CD4-positive, alpha-beta T cell treated with Interleukin-21 for 1 hour (primary cell): ENCODE results near the gene COA7.

Experiments used
- DNase-seq: peaks from one replicate; pipeline ENCODE4 v3.0.0-alpha.2; 2020

Gene COA7

DNA sequence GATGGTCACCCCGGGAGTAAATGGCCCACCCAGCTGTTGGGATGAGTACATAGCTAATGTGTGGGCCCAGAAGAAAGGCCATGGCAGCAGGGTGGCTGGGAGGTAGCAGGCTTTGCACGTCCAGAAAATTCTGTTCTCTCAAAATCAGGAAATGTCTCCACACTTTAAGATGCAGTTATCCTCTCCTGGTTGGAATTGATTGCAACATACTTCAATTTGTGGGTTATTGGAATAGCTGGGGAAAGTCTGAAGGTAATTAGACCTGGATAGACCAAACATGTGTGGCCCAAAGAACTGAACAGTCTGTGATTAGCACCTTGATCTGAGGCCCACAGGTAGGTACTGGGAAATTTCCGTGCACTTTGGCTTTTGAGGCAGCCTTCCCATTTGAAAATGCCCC lies 30.2 kb downstream of the COA7 start:
- no peak for DNase-seq

DNA sequence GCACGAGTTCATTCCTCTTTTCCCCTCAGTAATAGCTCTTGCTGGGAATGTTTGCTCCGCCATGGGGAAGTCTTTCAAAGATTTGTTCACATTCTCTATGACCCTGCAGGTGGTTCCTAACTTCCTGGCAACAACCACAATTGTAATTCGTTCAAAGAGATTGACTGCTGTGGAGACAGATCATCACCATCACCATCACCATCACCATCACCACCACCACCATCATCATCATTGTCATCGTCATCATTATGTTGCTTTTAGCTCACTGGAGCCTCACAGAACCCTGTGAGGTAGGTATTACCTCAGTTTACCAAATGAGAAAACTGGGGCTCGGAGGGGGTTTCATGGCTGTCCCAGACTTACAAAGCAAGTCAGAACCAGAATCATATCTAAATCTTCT lies 30.9 kb downstream of the COA7 start:
- DNase-seq, result no peak

DNA sequence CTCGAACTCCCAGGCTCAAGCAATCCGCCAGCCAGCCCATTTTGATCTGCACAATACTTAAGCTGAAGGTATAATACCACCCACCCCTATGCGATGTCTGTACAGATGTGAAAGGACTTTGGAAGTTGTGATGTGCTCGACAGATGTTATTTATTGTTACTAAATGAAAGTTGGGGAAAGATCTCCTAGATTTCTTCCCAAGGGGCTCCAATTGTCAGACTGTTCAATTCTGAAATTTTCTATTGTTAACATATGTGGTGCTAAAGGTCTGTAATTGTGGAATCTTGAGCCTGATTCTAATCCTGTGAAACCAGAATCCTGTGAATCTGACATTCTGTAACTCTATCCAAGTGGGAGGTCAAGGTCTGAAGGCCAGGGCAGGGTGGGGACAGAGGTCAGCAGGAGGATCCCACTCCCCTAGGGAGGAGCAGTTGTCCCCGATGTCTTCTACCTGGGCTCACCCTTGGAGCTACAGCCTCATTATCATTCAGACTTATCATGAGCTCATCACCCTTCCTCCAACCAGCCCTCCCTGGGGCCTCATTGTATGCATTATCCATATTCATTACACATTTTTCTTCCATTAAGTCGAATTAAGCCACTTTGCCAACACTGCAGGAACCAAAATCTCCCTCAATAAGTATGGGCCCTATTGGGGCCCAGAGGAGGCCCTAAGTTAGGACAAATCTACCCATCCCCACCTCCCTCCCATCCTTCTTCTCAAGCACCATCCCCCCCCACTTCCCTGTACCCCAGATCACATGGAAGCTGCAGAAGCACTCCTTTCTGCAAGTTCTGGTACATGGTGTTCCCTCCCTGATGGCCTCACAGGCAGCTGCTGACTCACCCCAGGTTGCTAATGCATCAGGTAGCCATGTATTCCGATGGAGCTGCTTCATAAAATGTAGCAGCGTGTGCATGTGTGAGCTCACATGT lies 32.9 kb downstream of the COA7 start:
- no peak for DNase-seq

DNA sequence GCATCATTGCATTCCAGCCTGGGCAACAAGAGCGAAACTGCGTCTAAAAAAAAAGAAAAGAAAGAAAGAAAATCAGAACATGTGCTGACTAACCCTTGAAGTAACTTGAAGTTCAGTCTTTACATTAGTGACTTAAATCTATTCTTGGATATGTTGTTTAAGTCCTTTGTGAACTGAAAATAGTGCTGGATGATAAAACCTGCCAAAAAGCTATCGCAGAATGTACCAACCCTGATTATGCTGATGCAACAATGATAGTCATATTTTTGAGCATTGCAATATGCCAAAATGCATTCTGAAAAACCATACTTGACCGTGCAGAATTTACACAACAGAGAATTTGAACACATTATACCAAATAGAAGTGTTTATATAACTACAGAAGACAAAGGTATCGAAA lies 34.4 kb downstream of the COA7 start:
- no peak for DNase-seq

DNA sequence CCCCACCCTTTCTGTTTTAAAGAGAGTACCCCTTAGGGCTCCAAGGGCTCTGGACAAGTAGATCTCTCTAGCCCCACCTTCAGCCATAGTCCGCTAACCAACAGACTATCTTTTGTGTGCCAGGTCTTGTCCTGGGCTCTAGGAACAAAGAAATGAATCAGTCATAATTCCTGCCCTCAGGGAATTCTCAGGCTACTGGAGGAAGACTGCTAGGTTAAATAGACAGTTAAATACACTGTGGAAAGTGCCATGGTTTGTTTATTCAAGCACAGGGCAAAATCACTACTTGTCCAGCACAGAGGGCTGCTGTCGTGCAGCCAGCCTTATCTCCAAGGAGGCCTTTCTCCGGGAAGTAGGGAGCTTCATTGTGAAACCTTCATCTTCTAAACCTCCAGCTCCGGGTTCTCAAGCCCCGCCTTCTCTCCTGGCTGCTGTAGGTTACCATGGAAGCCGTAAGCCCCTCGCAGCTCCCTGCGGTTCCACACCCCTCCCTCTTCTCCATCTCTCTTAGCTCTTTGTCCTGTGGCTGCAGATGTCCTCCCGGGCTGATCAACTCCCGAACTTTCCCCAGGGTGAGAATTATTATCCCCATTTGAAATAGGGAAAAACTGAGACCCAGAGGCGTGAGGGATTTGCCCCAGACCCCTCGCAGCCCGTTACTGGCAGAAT lies 35.4 kb downstream of the COA7 start:
- no peak for DNase-seq

DNA sequence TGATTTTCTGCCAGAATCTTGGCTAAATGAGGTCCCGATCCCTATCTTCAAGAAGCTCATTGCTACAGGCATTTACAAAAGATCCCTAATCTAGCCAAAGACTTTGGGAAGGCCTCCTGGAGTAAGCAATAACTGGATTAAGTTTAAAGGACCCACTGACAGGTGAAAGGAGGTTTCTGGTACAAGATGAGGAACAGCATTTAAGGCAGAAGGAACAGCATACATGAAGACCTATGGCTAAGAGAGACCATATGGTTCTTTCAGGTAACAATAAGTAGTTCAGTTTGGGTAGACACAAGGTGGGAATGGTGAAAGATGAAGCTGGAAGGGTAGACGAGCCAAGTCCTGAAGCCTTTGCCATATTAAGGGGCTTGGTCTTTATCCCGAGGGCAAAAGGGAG lies 37.3 kb downstream of the COA7 start:
- DNase-seq, result no peak

DNA sequence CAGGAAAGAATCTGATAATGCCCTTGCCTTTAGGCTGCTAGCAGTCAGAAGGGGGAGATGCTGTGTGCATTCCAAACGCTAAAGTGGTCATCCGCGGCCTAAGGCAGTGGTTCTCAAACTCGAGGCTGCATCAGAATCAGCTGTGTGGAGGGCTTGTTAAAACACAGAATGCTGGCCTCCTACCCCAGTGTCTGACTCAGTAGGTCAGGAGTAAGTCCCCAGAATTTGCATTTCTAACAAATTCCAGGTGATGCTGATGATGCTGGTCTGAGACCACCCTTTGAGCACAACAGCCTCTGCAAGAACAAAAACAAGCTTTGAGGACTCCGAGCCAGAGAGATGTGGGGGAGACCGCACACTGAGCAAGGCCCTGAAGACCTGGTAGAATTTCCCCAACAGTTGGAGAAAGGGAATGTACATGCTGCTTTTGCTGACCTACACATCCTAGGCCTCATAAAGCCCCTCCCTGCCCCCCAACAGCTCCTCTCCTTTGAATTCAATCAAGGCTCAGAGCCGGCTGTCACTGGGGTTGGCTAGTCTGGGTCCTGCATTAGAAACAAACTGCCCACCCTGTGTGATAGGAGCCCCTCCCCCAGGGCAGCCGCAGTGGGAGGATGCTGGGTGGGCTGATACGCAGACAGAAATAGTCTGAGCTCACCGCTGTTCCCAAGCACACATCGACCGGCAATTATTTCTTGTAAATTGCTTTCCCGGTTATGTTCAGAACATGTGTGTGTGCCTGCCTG lies 38.1 kb downstream of the COA7 start:
- no peak for DNase-seq

DNA sequence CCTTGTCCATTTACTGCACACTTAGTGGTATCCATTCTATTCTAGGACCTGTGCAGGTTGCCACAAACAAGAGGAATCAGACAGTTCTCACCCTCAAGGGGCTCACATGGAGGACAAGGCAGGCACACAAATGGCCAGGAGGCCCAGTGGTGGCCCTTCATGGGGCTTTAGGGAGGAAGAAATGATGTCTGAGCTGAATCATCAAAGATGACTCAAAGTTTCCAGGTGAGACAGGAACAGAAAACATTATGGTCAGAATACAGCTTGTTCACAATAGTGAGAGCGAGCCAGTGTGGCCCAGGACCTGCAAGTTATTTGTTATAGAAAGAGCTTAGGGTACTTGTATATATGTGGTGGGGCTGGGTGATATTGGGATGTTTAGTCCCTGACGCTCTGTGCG lies 38.8 kb downstream of the COA7 start:
- no peak for DNase-seq

DNA sequence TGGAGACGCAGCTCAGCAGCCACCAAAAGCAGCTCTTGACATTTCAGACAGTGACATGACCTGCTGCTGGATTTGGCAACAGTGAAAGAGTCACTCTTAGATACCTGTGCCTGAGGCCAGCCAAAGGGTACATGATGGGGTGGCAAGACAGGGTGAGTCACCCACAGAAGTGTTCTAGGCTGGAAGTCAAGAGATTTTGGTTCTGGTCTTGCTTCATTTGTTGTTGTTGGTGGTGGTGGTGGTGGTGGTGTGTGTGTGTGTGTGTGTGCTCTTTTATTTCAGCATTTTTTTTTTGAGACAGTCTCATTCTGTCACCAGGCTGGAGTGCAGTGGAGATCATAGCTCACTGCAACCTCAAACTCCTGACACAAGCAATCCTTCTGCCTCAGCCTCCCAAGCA lies 39.4 kb downstream of the COA7 start:
- no peak for DNase-seq

DNA sequence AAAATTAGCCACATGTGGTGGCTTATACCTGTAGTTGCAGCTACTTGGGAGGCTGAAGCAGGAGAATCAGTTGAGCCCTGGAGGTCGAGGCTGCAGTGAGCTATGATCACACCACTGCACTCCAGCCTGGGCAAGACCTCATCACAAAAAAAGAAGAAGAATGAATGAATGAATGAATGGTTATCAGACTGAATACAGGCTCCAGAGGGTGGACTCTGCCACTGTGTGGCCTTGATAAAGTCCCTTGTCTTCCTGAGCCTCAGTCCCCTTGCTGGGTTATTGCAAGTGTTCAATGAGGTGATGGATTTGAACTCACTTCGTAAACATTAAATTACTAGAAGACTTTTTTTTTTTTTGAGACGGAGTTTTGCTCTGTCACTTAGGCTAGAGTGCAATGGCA lies 40.4 kb downstream of the COA7 start:
- DNase-seq, result no peak

DNA sequence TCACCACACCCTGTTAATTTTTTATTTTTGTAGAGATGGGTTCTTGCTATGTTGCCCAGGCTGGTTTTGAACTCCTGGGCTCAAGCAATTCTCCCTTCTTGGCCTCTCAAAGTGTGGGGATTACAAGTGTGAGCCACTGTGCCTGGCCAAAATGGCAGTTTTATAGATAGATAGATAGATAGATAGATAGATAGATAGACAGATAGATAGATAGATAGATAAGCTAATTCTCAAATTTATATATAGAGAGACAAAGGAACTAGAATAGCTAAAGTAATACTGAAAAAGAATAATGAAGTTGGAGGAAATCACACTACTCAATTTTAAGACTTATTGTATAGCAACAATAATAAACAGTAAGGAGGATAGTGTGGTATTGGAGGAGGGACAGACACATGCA lies 44.1 kb downstream of the COA7 start:
- no peak for DNase-seq

DNA sequence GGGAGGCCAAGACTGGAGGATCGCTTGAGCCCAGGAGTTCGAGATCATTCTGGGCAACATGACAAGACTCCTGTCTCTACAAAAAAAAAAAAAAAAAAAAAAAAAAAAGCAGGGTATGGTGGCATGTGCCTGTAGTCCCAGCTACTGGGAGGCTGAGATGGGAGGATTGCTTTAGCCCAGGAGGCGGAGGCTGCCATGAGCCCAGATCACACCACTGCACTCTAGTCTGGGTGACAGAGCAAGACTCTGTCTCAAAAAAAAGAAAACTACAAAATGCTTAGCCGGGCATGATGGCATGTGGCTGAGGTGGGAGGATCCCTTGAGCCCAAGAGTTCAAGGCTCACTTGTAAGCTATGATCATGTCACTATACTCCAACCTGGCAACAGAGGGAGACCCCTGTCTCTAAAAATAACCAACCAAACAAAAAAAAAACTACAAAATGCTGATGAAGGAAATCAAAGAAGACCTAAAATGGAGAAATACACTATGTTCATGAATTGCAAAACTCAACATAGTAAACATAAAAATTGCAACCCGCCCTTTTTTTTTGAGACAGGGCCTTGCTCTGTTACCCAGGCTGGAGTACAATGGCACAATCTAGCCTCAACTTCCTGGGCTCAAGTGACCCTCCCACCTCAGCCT lies 44.8 kb downstream of the COA7 start:
- no peak for DNase-seq

DNA sequence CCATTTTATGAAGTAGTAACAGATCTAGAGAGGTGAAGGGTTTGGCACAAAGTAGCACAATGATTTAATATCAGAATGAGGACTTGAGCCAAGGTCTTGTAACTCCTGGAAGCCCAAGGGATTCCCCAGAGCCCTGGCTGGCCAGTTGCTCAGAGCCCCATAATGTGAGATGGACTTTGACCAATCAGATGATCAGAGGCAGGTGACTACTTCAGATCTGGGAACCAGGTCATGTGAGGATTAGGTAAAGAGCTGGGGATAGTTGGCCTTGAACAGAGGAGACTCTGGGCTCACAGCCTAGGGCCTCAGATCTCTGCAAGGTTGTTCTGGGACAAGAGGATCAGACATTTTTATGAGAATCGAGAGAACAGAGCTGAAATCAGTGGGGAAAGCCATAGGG lies 46.2 kb downstream of the COA7 start:
- DNase-seq, result no peak

DNA sequence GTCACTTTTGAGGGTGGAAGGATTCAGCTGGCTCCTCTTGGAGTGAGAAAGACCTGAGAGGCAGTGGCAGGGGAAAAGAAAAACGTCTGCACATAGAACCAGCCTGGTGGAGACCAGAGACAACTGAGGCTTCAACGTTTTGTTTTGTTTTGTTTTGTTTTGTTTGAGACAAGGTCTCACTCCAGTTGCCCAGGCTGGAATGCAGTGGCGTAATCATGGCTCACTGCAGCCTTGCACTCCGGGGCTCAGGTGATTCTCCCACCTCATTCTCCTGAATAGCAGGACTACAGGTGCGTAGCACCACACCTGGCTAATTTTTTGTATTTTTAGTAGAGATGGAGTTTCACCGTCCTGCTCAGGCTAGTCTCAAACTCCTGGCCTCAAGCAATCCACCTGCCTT lies 52.9 kb downstream of the COA7 start:
- DNase-seq, result no peak

DNA sequence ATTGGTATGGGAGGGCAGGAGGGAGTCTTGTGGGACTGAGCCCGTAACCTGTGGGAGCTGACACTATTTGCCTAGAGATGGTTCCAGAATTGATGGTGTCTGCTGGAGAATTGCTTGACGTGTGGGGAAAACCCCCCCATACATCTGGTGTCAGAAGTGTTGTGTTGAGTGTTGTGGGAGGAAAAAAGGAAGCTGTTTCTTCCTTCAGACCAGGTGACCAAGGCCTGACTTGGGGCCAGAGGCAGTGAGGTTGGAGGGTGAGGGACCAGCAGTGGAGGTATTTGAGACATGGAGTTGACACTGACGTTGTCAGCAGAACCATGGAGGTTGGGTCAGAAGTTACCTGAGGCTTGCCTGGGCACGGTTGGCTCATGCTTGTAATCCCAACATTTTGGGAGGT lies 56.8 kb downstream of the COA7 start:
- DNase-seq, result peak; percentile 18

DNA sequence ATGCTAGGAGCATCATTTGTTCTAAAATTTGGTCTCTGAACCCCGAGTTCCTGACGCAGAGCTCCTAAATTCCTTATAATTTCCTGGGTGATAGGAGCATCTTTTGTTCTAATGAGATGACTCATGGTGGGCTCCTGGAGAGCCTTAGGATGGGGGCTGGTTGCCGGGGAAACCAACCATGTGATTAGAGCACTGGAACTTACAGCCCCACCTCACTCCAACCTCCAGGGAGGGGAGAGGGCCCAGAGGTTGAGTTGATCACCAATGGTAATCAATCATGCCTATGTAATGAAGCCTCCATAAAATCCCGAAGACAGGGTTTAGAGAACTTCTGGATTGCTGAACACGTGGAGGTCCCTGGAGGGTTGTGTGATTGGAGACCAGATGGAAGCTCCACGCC lies 57.5 kb downstream of the COA7 start:
- no peak for DNase-seq

DNA sequence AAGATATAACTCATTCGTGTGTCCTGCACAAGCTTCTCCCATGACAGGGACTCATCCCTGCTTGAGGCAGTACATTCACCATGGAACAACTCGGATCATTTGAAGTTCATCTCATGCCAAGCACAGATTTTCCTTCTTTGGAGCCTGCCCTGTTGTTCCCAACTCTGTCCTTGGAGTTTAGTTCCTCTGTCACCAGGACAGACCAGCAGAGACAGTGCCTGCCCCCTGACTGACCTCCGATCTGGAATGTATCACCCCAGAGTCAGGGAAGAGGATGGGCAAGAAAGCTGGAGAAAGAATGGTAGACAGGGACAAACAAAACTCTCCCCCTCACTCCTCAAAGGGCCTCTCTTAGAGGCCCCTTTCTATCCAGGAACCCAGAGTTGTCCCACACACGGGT lies 60.2 kb downstream of the COA7 start:
- no peak for DNase-seq

DNA sequence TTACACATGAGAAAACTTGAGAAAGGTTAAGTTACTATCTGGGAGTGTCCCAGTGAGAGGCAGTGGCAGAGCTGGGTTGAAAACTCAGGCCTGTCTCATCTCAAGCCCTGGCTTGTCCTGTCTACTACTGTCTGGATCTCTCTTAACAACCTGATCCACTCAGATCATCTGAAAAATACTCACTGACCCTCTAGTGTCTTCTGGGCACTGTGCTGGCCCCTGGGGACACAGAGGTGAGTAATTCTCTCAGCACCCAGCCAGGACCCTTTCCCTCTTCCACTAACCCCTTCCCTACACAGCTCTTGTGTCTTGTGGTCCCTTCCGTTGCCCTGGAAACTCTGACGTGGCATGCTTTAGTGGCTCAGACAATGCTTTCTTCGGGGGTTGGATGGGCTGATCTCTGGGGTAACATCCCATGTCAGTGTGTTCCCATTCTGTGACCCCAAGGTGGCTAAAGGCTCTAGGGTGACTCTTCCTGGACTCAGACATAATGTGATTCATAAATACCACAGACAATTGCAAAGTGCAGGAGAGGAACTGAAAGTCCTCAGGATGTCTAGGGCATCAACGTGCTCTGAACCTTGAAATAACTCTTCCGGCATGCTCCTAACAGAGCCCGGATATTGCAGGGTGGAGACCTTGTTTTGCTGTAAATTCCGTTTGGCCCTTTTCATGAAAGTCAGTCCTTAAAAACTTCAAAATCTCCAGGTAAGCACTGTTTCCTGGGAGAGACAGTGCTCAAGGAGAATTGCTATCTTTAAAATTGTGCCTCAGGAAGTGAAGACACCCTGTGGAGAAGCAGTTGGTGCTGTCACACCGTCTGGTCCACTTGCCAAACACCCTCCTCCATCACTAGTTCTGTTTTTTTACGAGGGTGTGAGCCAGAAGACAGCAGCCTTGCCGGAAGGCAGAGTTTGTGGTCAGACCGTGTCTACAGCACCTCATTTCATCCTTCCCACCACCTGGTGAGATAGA lies 61.1 kb downstream of the COA7 start:
- peak; percentile 89 for DNase-seq

DNA sequence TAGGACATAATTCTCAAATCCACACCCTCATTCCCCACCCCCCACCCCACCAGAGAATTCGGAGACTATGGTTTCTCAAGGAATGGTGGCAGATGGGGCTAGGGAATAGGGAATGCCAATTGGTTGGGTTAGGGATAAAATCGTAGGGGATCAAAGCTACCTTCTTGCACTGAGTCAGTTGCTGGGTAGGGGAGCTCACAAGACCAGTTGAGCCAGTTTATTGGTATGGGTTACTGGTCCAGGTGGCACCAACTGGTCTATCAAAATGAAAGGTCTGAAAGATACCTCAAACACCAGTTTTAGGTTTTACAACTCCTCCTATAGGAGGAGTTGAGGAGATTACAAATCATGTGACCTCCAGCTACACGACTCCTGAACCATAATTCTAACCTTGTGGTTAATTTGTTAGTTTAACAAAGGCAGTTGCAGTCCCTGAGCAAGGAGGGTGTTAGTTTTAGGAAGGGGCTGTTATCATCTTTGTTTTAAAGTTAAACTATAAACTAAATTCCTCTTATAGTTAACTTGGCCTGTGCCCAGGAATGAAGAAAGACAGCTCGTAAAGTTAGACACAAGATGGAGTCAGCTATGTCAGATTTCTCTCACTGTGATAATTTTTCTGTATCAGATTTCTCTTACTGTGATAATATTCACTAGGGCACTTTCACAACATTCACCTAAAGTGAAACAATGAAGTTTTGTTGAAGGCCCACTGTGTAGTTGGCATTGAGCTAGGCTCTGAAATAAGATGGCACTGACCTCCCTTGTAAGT lies 62.6 kb downstream of the COA7 start:
- peak; percentile 66 for DNase-seq
